Endothelial cell of umbilical vein (primary cell): ENCODE measurements around the gene SNRPD2. TPM values are rescaled to one million over a fixed set of nuclear protein-coding genes. Genes with fewer than 3 reads are reported as not detected.

Source experiments
- BruUV-seq: library from RNA; stranded (reverse); fragments of 400-500 nt; replicated peaks from 2 replicates; lab custom pipeline; 2021; lab: Mats Ljungman, UMichigan
- CTCF ChIA-PET: fragments of 300-600, 350-600 bp; sonication (Branson Sonifier 250); formaldehyde crosslinking; loops from one replicate; lab custom pipeline; 2021; ENCODE audit warnings: antibody characterized with exemption, inconsistent platforms; lab: Charles Lee
- POLR2A ChIA-PET: fragments of 300-600, 350-600 bp; sonication (Branson Sonifier 250); formaldehyde crosslinking; loops from one replicate; lab custom pipeline; 2021; ENCODE audit warnings: antibody characterized with exemption, inconsistent platforms; lab: Charles Lee
- DNase-seq: peaks from one replicate; pipeline ENCODE4 v3.0.0-alpha.2; 2011; ENCODE audit warnings: low read depth, low spot score
- FAIRE-seq: peaks from 2 replicates; lab custom pipeline; 2011; peaks lifted over from hg19 to GRCh38; lab: Jason Lieb, UNC
- H2AFZ ChIP-seq: 2 replicates; pipeline ENCODE4 v1.6.0; 2012; ENCODE audit warnings: low read depth, low read length, control low read depth, inconsistent platforms
- H3K27ac ChIP-seq: 2 replicates; pipeline ENCODE4 v1.5.1; 2011; ENCODE audit warnings: low read depth, mild to moderate bottlenecking, control low read depth, low read length, moderate library complexity; ENCODE audit not compliant: insufficient read depth
- H3K27me3 ChIP-seq, 2 experiments: 2 replicates each; pipeline versions ENCODE4 v1.6.0 to v1.6.1; 2011; ENCODE audit warnings: low read length in 2 of 2, mixed read lengths in 1 of 2; ENCODE audit not compliant: control insufficient read depth in 2 of 2, insufficient read depth in 2 of 2
- H3K36me3 ChIP-seq, 2 experiments: 2 replicates in 1 of 2; 3 replicates in 1 of 2; pipeline ENCODE4 v1.5.1; 2011; ENCODE audit warnings: low read length in 2 of 2, mild to moderate bottlenecking in 1 of 2, moderate library complexity in 1 of 2; ENCODE audit not compliant: control insufficient read depth in 2 of 2, insufficient read depth in 2 of 2; ENCODE audit errors: extremely low read depth in 1 of 2
- H3K4me1 ChIP-seq: 3 replicates; pipeline ENCODE4 v1.5.1; 2011; ENCODE audit warnings: mild to moderate bottlenecking, low read length; ENCODE audit not compliant: control insufficient read depth, insufficient read depth; ENCODE audit errors: extremely low read depth
- H3K4me2 ChIP-seq: 2 replicates; pipeline ENCODE4 v1.6.1; 2011; ENCODE audit warnings: low read length, control low read depth, mixed read lengths; ENCODE audit not compliant: insufficient read depth
- H3K4me3 ChIP-seq, 3 experiments: fragments of 200-600 bp in 1 of 3; sonication (generic), shearing (Covaris generic) in 1 of 3; replicated peaks in 1 of 3; 2 replicates each; pipeline ENCODE4 v1.5.1; 2011 to 2016; ENCODE audit warnings: control low read depth in 3 of 3, low read length in 3 of 3, mild to moderate bottlenecking in 2 of 3, inconsistent platforms in 1 of 3, low read depth in 1 of 3, moderate library complexity in 1 of 3; ENCODE audit not compliant: insufficient read depth in 1 of 3
- H3K79me2 ChIP-seq: 2 replicates; pipeline ENCODE4 v1.6.0; 2012; ENCODE audit warnings: low read length, inconsistent platforms; ENCODE audit not compliant: control insufficient read depth, insufficient read depth
- H3K9ac ChIP-seq: replicated peaks from 2 replicates; pipeline ENCODE3; 2011; ENCODE audit warnings: low read length, control low read depth; ENCODE audit not compliant: insufficient read depth; ENCODE audit errors: extremely low read depth
- H3K9me1 ChIP-seq: replicated peaks from 3 replicates; pipeline ENCODE4 v1.6.0; 2011; ENCODE audit warnings: mild to moderate bottlenecking, low read length; ENCODE audit not compliant: control insufficient read depth, insufficient read depth; ENCODE audit errors: extremely low read depth
- H3K9me3 ChIP-seq: replicated peaks from 2 replicates; pipeline ENCODE4 v1.5.1; 2012; ENCODE audit warnings: low read length, inconsistent platforms; ENCODE audit not compliant: control insufficient read depth, insufficient read depth
- H4K20me1 ChIP-seq: replicated peaks from 2 replicates; pipeline ENCODE3; 2011; ENCODE audit warnings: mild to moderate bottlenecking, low read length; ENCODE audit not compliant: control insufficient read depth, insufficient read depth; ENCODE audit errors: extremely low read depth
- CTCF ChIP-seq, 2 donors: IDR thresholded peaks; 1 replicate in 1 of 2; 2 replicates in 1 of 2; pipeline ENCODE4 v1.5.1; 2011; ENCODE audit warnings: low read length in 2 of 2, mild to moderate bottlenecking in 2 of 2, moderate library complexity in 2 of 2, control low read depth in 1 of 2, inconsistent platforms in 1 of 2, low read depth in 1 of 2; ENCODE audit not compliant: insufficient read depth in 1 of 2; ENCODE audit errors: extremely low read depth in 1 of 2
- EZH2 ChIP-seq: IDR thresholded peaks from 2 replicates; pipeline ENCODE4 v1.6.1; 2012; ENCODE audit warnings: borderline replicate concordance, low read depth, mild to moderate bottlenecking, moderate library complexity, low read length, inconsistent platforms; ENCODE audit not compliant: severe bottlenecking
- FOS ChIP-seq: IDR thresholded peaks from 2 replicates; pipeline ENCODE4 v1.6.1; 2011; ENCODE audit warnings: mild to moderate bottlenecking, low read length, moderate library complexity, borderline replicate concordance; ENCODE audit not compliant: insufficient read depth
- GATA2 ChIP-seq: IDR thresholded peaks from 2 replicates; pipeline ENCODE4 v1.7.0; 2011; ENCODE audit warnings: low read depth, mild to moderate bottlenecking, moderate library complexity, mixed read lengths, low read length; ENCODE audit not compliant: insufficient read length, insufficient read depth
- JUN ChIP-seq: IDR thresholded peaks from 2 replicates; pipeline ENCODE4 v1.6.1; 2011; ENCODE audit warnings: borderline replicate concordance, low read depth; ENCODE audit not compliant: insufficient read length, insufficient read depth
- MAX ChIP-seq: IDR thresholded peaks from 2 replicates; pipeline ENCODE4 v1.6.1; 2011; ENCODE audit not compliant: insufficient read depth, insufficient read length
- MYC ChIP-seq: IDR thresholded peaks from one replicate; pipeline ENCODE4 v1.6.1; 2011; ENCODE audit warnings: mild to moderate bottlenecking, low read depth, low read length
- POLR2A ChIP-seq: IDR thresholded peaks from 2 replicates; pipeline ENCODE4 v1.6.1; 2012; ENCODE audit warnings: low read depth, mild to moderate bottlenecking, control low read depth, low read length
- POLR2AphosphoS5 ChIP-seq: IDR thresholded peaks from 2 replicates; pipeline ENCODE4 v1.6.1; 2012; ENCODE audit warnings: low read depth, mild to moderate bottlenecking, control low read depth, low read length, moderate library complexity; ENCODE audit not compliant: insufficient read depth
- dilution Hi-C: fragments of 300-500 bp; cut with MboI; formaldehyde crosslinking; loops from one replicate; pipeline ENCODE4 v1.15.0; 2019; ENCODE audit warnings: low sequenced_read_pairs; ENCODE audit not compliant: extremely low pct_ligation_motif_present
- intact Hi-C: fragments of 100-400 bp; cut with micrococcal nuclease; formaldehyde crosslinking; loops from one replicate; pipeline ENCODE4 v1.10.0; 2022
- polyA plus RNA-seq, 4 experiments: library from polyadenylated mRNA; depleted of rRNA in 3 of 4; stranded (reverse) in 3 of 4; unstranded in 1 of 4; fragments of >200 nt; gene quantifications; 2 replicates each; pipeline versions ENCODE4 v1.2.1 to v1.2.3, GENCODE V29; 2011 to 2012; ENCODE audit warnings: missing spikeins in 1 of 4
- total RNA-seq: library from RNA; stranded (reverse); gene quantifications from 2 replicates; pipeline ENCODE4 v1.2.3, GENCODE V29; 2021

SNRPD2 gene
- total and polyA plus RNA-seq, 2 donors (not counting 3 experiments of a cell fraction or from before 2014, with no cell fraction given): 512 to 519 TPM

DNA sequence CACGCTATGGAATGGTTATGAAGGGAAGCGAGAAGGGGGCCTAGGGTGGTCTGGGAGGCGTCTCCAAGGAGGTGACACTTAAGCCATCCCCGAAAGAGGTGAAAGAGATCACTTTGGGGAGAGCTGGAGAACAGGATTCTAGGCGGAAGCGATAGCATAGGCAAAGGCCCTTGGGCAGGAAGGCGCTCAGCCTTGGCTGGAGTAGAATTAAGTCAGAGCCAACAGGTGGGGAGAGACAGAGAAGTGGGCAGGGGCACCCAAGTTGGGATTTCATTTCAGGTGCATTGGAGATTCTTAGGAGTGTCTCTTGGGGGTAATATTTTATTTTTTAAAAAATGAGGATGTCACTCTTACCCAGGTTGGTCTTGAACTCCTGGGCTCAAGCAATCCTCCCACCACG is 9.6 kb downstream of the SNRPD2 start:
- no peak for TF ChIP-seq EZH2
- no peak for TF ChIP-seq GATA2
- TF ChIP-seq MYC: no peak
- TF ChIP-seq POLR2AphosphoS5: no peak
- no peak for TF ChIP-seq JUN
- TF ChIP-seq CTCF (IDR thresholded peaks at IDR 0.05; ENCODE audit: extremely low read depth in 1 of 2, insufficient read depth in 1 of 2, low read depth in 1 of 2, low read length in 2 of 2): no peak
- no peak for TF ChIP-seq POLR2A
- no peak for TF ChIP-seq MAX
- TF ChIP-seq FOS: no peak
- no peak overlapping the region for H3K4me3 ChIP-seq
- no peaks in the 10 kb centered on the region for H4K20me1 ChIP-seq
- H3K9ac ChIP-seq: no peak overlapping the region
- no peaks in the 10 kb centered on the region for H3K9me1 ChIP-seq
- H3K4me2 ChIP-seq: no peak overlapping the region
- FAIRE-seq (no peak), DNase-seq (no peak)
- peaks cover 0 to 15% of the 10 kb centered on the region in 2 experiments for H3K36me3 ChIP-seq
- no peaks in the 10 kb centered on the region for H3K27me3 ChIP-seq
- no peaks in the 10 kb centered on the region for H3K9me3 ChIP-seq
- no peaks in the 10 kb centered on the region for H3K79me2 ChIP-seq
- ChIA-PET CTCF (interaction anchor here (1.2 to 5.3 kb wide), 4 partner anchors 10 to 40 kb away, joined by 6 to 55 read pairs (median 14); partner anchors contain the start of genes QPCTL and SNRPD2), POLR2A (no interaction called here)
- peaks cover 11% of the 10 kb centered on the region for H3K4me1 ChIP-seq
- peak overlapping the region; percentile 96 for H2AFZ ChIP-seq
- intact Hi-C loops (no loop called here), dilution Hi-C loops (no loop called here)
- H3K27ac ChIP-seq: no peak overlapping the region
- no TSS peak for BruUV-seq
